Mucosa of descending colon (tissue), 3 donors: ENCODE results near the gene ETV4. TPM values are rescaled to one million over a fixed set of nuclear protein-coding genes. Genes with fewer than 3 reads are reported as not detected.

Source experiments
- ATAC-seq: fragments of 200-7000 bp; cut with Tn5 transposase; one replicate; pipeline ENCODE4 v1.9.1; 2020; ENCODE audit warnings: mild to moderate bottlenecking, moderate library complexity
- DNase-seq, 3 donors: peaks; one replicate each; pipeline ENCODE4 v3.0.0-alpha.2; 2020
- H3K36me3 ChIP-seq: fragments of 200-600 bp; one replicate; pipeline ENCODE4 v1.8.0; 2021; ENCODE audit warnings: low read depth, mild to moderate bottlenecking
- H3K4me1 ChIP-seq: fragments of 200-600 bp; one replicate; pipeline ENCODE4 v1.8.0; 2021; ENCODE audit warnings: low read depth, mild to moderate bottlenecking
- H3K4me3 ChIP-seq: fragments of 200-600 bp; one replicate; pipeline ENCODE4 v1.8.0; 2021; ENCODE audit warnings: mild to moderate bottlenecking
- H3K9me3 ChIP-seq: fragments of 200-600 bp; one replicate; pipeline ENCODE4 v1.8.0; 2021; ENCODE audit warnings: mild to moderate bottlenecking
- intact Hi-C, 2 donors: fragments of 100-400 bp; cut with DNase I in 1 of 2; cut with micrococcal nuclease in 1 of 2; formaldehyde crosslinking; loops; one replicate each; pipeline versions ENCODE4 v1.11.0 to v1.11.1; 2022; cut with DNase I, micrococcal nuclease
- total RNA-seq, 3 donors: library from RNA; stranded (reverse); fragmentation: NEBNext Ultra II Directional in 2 of 3; extraction: Animal tissue kit (Norgen Biotek cat#: 25700) in 2 of 3; gene quantifications; one replicate each; pipeline versions ENCODE4 v1.2.1 to v1.2.4, GENCODE V29; 2021 to 2023
- TF ChIP-seq, protein P1 (sequence below): fragments of 200-600 bp; IDR thresholded peaks from one replicate; pipeline ENCODE4 v1.8.0; 2022; ENCODE audit warnings: antibody characterized with exemption, mild to moderate bottlenecking
- donor health status: DM: no; HTN: no; CAD: no; lungs with moderate emphysema.
- donor health status: DM: no; HTN: no; CAD: no.
- donor health status: DM: no; HTN: yes; CAD: no.

The ETV4 gene
- total RNA-seq, 3 donors from 2014 or later, result 0.67 to 0.72 (median 0.70) TPM

DNA sequence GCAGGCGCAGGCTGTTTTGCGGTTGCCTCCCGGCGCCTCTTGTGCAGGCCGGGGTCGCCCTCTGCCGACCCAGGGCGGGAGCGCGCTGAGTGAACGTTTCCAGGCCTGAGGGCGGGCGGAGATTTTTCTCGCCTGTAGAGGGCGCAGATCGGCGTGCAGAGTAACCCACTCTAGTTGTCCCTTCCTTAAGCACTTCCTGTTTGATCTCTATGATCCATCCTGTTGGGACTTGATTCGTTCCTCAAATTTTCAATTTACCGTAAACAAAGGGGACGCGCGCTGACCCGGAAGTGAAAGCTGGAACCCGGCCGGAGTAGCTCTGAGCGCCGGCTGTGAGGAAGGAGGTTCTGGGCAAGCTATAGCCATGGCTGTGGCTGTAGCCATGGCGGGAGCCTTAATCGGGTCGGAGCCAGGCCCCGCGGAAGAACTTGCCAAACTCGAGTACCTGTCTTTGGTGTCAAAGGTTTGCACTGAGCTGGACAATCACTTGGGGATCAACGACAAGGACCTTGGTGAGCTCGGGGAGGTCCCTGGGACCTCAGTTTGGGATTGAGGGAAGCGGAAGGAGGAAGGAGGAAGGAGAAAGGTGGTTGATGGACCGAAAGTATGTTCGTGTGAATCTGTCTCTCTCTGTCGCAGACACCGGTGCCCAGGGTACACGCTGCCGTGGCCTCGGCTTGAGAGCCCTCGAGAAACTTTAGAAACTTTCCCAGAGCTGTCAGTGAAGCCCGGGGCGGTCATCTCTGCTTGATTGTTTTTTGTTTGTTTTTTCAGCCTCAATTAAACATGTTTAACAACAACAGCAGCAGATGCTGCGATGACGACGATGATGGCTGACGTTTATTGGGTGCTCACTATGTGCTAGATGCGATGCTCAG is 62.2 kb downstream of the ETV4 start, which contains the start of gene DHX8:
Gene DHX8 (plus strand): TSS at position 302 of the 878 bp plus-strand sequence. CDS start 63 bp downstream, at position 365.
- peak; percentile 99 for ATAC-seq
- peak within 1 kb of the TSS; percentile 44 for H3K4me3 ChIP-seq
- intact Hi-C loops, result loop anchor here (2.0 kb wide), 2 partner anchors 89 to 91 kb away; no protein-coding TSS in a partner anchor
- TF ChIP-seq, protein P1, sequence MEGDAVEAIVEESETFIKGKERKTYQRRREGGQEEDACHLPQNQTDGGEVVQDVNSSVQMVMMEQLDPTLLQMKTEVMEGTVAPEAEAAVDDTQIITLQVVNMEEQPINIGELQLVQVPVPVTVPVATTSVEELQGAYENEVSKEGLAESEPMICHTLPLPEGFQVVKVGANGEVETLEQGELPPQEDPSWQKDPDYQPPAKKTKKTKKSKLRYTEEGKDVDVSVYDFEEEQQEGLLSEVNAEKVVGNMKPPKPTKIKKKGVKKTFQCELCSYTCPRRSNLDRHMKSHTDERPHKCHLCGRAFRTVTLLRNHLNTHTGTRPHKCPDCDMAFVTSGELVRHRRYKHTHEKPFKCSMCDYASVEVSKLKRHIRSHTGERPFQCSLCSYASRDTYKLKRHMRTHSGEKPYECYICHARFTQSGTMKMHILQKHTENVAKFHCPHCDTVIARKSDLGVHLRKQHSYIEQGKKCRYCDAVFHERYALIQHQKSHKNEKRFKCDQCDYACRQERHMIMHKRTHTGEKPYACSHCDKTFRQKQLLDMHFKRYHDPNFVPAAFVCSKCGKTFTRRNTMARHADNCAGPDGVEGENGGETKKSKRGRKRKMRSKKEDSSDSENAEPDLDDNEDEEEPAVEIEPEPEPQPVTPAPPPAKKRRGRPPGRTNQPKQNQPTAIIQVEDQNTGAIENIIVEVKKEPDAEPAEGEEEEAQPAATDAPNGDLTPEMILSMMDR, result peak; percentile 99
- H3K9me3 ChIP-seq, result no peaks in the 10 kb centered on the region
- peaks cover 28% of the 10 kb centered on the region for H3K4me1 ChIP-seq
- H3K36me3 ChIP-seq, result peaks cover 4% of the 10 kb centered on the region
- peak; percentile 97 to 100 (median 99) for DNase-seq

DNA sequence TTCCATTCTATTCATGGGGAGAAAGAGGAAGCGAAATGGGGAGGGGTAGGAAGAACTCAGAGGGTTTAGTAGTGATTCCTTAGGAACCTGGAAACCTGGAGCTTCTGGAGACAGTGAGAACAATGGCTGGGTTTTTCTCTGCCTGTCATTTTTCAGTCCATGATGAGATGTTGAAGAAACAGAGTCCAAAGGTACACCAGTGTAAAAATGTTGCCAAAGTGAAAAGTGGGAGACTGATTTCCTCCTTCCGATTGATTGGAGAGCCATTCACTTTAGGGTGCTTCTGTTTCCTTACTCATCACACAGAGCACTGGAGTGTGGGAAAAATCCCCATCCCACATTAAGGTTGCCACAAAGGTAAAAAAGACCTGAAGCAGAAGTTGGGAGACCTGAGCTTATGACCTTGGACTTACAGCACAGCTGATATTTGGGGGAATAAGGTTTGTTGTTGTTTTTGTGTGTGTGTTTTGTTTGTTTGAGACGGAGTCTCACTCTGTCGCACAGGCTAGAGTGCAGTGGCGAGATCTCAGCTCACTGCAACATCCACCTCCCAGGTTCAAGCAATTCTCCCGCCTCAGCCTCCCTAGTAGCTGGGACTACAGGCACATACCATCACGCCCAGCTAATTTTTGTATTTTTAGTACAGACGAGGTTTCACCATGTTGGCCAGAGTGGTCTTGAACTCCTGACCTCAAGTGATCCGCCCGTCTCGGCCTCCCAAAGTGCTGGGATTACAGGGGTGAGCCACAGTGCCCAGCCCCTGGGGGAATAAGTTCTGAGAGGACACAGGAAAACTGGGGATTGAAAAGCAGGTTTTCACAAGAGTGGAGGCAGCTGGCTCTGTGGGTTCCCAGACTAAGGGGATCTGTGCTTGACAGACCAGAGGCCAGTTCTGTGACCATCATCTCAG is 63.8 kb downstream of the ETV4 start:
- no peak overlapping the region for H3K4me3 ChIP-seq
- intact Hi-C loops, result loop anchor here (2.0 kb wide), 2 partner anchors 88 to 90 kb away; no protein-coding TSS in a partner anchor
- peaks cover 4% of the 10 kb centered on the region for H3K36me3 ChIP-seq
- no peak for DNase-seq
- TF ChIP-seq, protein P1, result no peak
- peaks cover 28% of the 10 kb centered on the region for H3K4me1 ChIP-seq
- no peaks in the 10 kb centered on the region for H3K9me3 ChIP-seq
- ATAC-seq, result no peak

DNA sequence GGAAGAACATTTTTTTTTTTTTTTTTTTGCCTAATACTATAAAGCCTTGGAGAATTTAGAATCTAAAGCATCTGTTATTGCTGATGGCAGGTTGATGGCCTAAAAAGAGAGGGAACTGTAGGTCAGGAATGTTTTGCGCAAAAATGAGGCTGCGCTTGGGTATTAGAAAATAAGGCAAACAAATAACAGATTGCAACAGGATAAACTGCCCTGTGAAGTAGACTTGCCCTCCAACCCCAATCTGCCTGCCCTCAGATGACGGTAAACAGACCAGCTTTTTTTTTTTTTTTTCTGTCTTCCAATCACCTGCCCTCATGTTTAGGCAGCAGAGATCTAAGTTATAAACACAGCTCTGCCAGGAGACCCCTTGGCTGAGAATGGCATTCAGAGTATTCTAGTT is 66.2 kb downstream of the ETV4 start:
- no peak overlapping the region for H3K4me3 ChIP-seq
- ATAC-seq (no peak), DNase-seq (no peak)
- intact Hi-C loops, result no loop called here
- H3K36me3 ChIP-seq, result peaks cover 4% of the 10 kb centered on the region
- H3K9me3 ChIP-seq, result no peaks in the 10 kb centered on the region
- TF ChIP-seq, protein P1, result no peak
- H3K4me1 ChIP-seq, result peaks cover 15% of the 10 kb centered on the region

Other genes with a start within 250 kb of the ETV4 start
- 10 to 100 TPM in 1 of 3 donors, 1 to 10 TPM in 2; 2.3 to 34.3 (median 3.2) TPM for gene ARL4D, start 147.3 kb downstream of the ETV4 start, total RNA-seq
- 10 to 100 TPM; 41.0 to 54.7 (median 46.9) TPM for gene DHX8, start 62.4 kb downstream of the ETV4 start, total RNA-seq
- 1 to 10 TPM; 1.4 to 3.5 (median 1.4) TPM for gene MEOX1, start 115.6 kb upstream of the ETV4 start, total RNA-seq
- not detected for gene SOST, start 212.5 kb upstream of the ETV4 start, total RNA-seq
- gene DUSP3, start 232.6 kb upstream of the ETV4 start, total RNA-seq, result 100 to 1,000 TPM in 1 of 3 donors, 10 to 100 TPM in 2; 46.9 to 123 (median 62.9) TPM
- not detected for gene CFAP97D1, start 234.1 kb upstream of the ETV4 start, total RNA-seq